Measurements from ENCODE around the gene VPS41. TPM values are rescaled to one million over a fixed set of nuclear protein-coding genes. Genes with fewer than 3 reads are reported as not detected.

Gene VPS41
- total and polyA plus RNA-seq, 2 donors from 2014 or later, result 21.8 to 94.0 TPM

- TF ChIP-seq CTCF (IDR thresholded peaks at IDR 0.05; ENCODE audit: borderline replicate concordance, extremely low read depth, insufficient read depth), result peak; percentile 81
- intact Hi-C loops (cut with DNase I), result loop anchor here (5.0 kb wide), 1 partner anchor 720 kb away; no protein-coding TSS in a partner anchor
- Histone ChIP-seq H3K27ac (ENCODE audit: low read depth in 2 of 2, low read length in 2 of 2) (no peak overlapping the region), H3K36me3 (ENCODE audit: control insufficient read depth in 2 of 3, insufficient read depth in 3 of 3, low read length in 3 of 3) (peaks cover 0 to 10% (median 3%) of the 10 kb centered on the region in 3 donors), H3K4me3 (ENCODE audit: low read length in 3 of 3) (no peak overlapping the region), H3K4me1 (ENCODE audit: control insufficient read depth in 2 of 3, insufficient read depth in 2 of 3, low read depth in 1 of 3, low read length in 3 of 3) (no peaks in the 10 kb centered on the region), H3K9me3 (ENCODE audit: control insufficient read depth in 2 of 3, insufficient read depth in 1 of 3, low read length in 3 of 3) (no peaks in the 10 kb centered on the region), H3K27me3 (ENCODE audit: control insufficient read depth, insufficient read depth, low read length) (no peaks in the 10 kb centered on the region), H3K9ac (ENCODE audit: low read length in 3 of 3) (no peak overlapping the region)
- peak; percentile 98 for FAIRE-seq
- peak in 4 of 5 donors; percentile 45 to 84 (median 65) for DNase-seq
Measured at GRCh38 chr7:38796626-38797501, 112.1 kb downstream of the VPS41 start.

- H3K4me1 ChIP-seq (ENCODE audit: control insufficient read depth in 2 of 3, insufficient read depth in 2 of 3, low read depth in 1 of 3, low read length in 3 of 3), result no peaks in the 10 kb centered on the region
- no peak for FAIRE-seq
- H3K9me3 ChIP-seq (ENCODE audit: control insufficient read depth in 2 of 3, insufficient read depth in 1 of 3, low read length in 3 of 3), result no peaks in the 10 kb centered on the region
- TF ChIP-seq CTCF (IDR thresholded peaks at IDR 0.05; ENCODE audit: borderline replicate concordance, extremely low read depth, insufficient read depth), result no peak
- H3K36me3 ChIP-seq (ENCODE audit: control insufficient read depth in 2 of 3, insufficient read depth in 3 of 3, low read length in 3 of 3), result peaks cover 0 to 14% (median 9%) of the 10 kb centered on the region in 3 donors
- no peak for DNase-seq
- H3K9ac ChIP-seq (ENCODE audit: low read length in 3 of 3), result no peak overlapping the region
- H3K4me3 ChIP-seq (ENCODE audit: low read length in 3 of 3), result no peak overlapping the region
- H3K27me3 ChIP-seq (ENCODE audit: control insufficient read depth, insufficient read depth, low read length), result no peaks in the 10 kb centered on the region
- intact Hi-C loops (cut with DNase I), result loop anchor here (5.0 kb wide), 1 partner anchor 722 kb away; no protein-coding TSS in a partner anchor
- no peak overlapping the region for H3K27ac ChIP-seq (ENCODE audit: low read depth in 2 of 2, low read length in 2 of 2)
Measured at GRCh38 chr7:38795593-38795992, 113.4 kb downstream of the VPS41 start.

- intact Hi-C loops (cut with DNase I), result no loop called here
- DNase-seq, result no peak
- Histone ChIP-seq H3K27me3 (ENCODE audit: control insufficient read depth, insufficient read depth, low read length) (no peaks in the 10 kb centered on the region), H3K9me3 (ENCODE audit: control insufficient read depth in 2 of 3, insufficient read depth in 1 of 3, low read length in 3 of 3) (no peaks in the 10 kb centered on the region), H3K4me3 (ENCODE audit: low read length in 3 of 3) (no peak overlapping the region), H3K9ac (ENCODE audit: low read length in 3 of 3) (no peak overlapping the region), H3K27ac (ENCODE audit: low read depth in 2 of 2, low read length in 2 of 2) (no peak overlapping the region), H3K36me3 (ENCODE audit: control insufficient read depth in 2 of 3, insufficient read depth in 3 of 3, low read length in 3 of 3) (peaks cover 0 to 6% (median 0%) of the 10 kb centered on the region in 3 donors), H3K4me1 (ENCODE audit: control insufficient read depth in 2 of 3, insufficient read depth in 2 of 3, low read depth in 1 of 3, low read length in 3 of 3) (no peaks in the 10 kb centered on the region)
- no peak for FAIRE-seq
- no peak for TF ChIP-seq CTCF (IDR thresholded peaks at IDR 0.05; ENCODE audit: borderline replicate concordance, extremely low read depth, insufficient read depth)
Measured at GRCh38 chr7:38781991-38782390, 127.0 kb downstream of the VPS41 start.
